ENCODE data around the gene MT1E. TPM values are rescaled to one million over a fixed set of nuclear protein-coding genes. Genes with fewer than 3 reads are reported as not detected.
A peak's percentile ranks its signal among the peaks of the same experiment; 100 is the strongest.

The MT1E gene
- total and polyA plus RNA-seq, 2 of the 13 experiments (the other 11 are each of a cell fraction or from before 2014, with no cell fraction given): 110 to 1,072 TPM

DNA sequence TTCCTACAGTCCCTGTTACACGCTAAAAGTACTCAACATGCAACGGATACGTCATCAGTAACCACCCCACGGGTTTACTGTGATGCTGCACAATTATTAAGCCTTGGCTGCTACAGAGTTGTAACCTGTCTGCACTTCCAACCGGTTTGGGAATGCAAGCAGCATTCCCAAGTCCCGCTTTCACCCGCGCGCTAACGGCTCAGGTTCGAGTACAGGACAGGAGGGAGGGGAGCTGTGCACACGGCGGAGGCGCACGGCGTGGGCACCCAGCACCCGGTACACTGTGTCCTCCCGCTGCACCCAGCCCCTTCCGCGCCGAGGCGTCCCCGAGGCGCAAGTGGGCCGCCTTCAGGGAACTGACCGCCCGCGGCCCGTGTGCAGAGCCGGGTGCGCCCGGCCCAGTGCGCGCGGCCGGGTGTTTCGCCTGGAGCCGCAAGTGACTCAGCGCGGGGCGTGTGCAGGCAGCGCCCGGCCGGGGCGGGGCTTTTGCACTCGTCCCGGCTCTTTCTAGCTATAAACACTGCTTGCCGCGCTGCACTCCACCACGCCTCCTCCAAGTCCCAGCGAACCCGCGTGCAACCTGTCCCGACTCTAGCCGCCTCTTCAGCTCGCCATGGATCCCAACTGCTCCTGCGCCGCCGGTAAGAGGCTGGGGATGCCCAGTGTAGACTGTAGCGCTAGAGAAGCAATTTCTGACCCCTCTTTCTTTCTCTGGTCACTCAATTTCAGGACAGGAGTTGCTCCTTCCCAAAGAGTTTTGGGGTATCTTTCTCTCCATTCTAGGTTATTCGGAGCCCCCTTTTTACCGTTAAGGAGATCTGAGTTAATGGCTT lies 17.3 kb upstream of the MT1E start, which contains the start of gene MT2A (continued):
- peak; percentile 70; the same call in 1 of the 2 replicates for TF ChIP-seq NCOA1 (CRISPR knock-in tag; IDR thresholded peaks at IDR 0.05)
- TF ChIP-seq, protein P1, sequence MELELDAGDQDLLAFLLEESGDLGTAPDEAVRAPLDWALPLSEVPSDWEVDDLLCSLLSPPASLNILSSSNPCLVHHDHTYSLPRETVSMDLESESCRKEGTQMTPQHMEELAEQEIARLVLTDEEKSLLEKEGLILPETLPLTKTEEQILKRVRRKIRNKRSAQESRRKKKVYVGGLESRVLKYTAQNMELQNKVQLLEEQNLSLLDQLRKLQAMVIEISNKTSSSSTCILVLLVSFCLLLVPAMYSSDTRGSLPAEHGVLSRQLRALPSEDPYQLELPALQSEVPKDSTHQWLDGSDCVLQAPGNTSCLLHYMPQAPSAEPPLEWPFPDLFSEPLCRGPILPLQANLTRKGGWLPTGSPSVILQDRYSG (CRISPR knock-in tag; IDR thresholded peaks at IDR 0.05): peak; percentile 82
- TF ChIP-seq HOXD1 (CRISPR knock-in tag; IDR thresholded peaks at IDR 0.05): no peak
- no peak for TF ChIP-seq NFE2 (CRISPR knock-in tag; IDR thresholded peaks at IDR 0.05)
- no peak for TF ChIP-seq ZNF460 (CRISPR knock-in tag; IDR thresholded peaks at IDR 0.05; ENCODE audit: borderline replicate concordance)
- no peak for TF ChIP-seq ZNF792 (CRISPR knock-in tag; IDR thresholded peaks at IDR 0.05)
- TF ChIP-seq PRPF4 (IDR thresholded peaks at IDR 0.05; ENCODE audit: low read depth, low read length, poor library complexity, severe bottlenecking): no peak
- TF ChIP-seq, protein P2, sequence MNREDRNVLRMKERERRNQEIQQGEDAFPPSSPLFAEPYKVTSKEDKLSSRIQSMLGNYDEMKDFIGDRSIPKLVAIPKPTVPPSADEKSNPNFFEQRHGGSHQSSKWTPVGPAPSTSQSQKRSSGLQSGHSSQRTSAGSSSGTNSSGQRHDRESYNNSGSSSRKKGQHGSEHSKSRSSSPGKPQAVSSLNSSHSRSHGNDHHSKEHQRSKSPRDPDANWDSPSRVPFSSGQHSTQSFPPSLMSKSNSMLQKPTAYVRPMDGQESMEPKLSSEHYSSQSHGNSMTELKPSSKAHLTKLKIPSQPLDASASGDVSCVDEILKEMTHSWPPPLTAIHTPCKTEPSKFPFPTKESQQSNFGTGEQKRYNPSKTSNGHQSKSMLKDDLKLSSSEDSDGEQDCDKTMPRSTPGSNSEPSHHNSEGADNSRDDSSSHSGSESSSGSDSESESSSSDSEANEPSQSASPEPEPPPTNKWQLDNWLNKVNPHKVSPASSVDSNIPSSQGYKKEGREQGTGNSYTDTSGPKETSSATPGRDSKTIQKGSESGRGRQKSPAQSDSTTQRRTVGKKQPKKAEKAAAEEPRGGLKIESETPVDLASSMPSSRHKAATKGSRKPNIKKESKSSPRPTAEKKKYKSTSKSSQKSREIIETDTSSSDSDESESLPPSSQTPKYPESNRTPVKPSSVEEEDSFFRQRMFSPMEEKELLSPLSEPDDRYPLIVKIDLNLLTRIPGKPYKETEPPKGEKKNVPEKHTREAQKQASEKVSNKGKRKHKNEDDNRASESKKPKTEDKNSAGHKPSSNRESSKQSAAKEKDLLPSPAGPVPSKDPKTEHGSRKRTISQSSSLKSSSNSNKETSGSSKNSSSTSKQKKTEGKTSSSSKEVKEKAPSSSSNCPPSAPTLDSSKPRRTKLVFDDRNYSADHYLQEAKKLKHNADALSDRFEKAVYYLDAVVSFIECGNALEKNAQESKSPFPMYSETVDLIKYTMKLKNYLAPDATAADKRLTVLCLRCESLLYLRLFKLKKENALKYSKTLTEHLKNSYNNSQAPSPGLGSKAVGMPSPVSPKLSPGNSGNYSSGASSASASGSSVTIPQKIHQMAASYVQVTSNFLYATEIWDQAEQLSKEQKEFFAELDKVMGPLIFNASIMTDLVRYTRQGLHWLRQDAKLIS (CRISPR knock-in tag; IDR thresholded peaks at IDR 0.05): 0 out of 2 replicates have a peak, but pooled peaks have one; percentile 54
- TF ChIP-seq TEAD3 (CRISPR knock-in tag; optimal IDR thresholded peaks at IDR 0.05; ENCODE audit: borderline replicate concordance): no peak
- TF ChIP-seq ZNF777 (CRISPR knock-in tag; IDR thresholded peaks at IDR 0.05): peak; percentile 77; the same call in 1 of the 2 replicates
- no peak for TF ChIP-seq MYNN (CRISPR knock-in tag; IDR thresholded peaks at IDR 0.05; ENCODE audit: low read depth)
- TF ChIP-seq TSC22D2 (CRISPR knock-in tag; IDR thresholded peaks at IDR 0.05; ENCODE audit: borderline replicate concordance): no peak; the same call in 1 of the 2 replicates
- no peak for TF ChIP-seq MTA3 (CRISPR knock-in tag; IDR thresholded peaks at IDR 0.05)
- TF ChIP-seq ZFP36 (IDR thresholded peaks at IDR 0.05; ENCODE audit: borderline replicate concordance, low read depth, low read length, partially characterized antibody): no peak
- no peak for TF ChIP-seq ZNF652 (CRISPR knock-in tag; IDR thresholded peaks at IDR 0.05; ENCODE audit: borderline replicate concordance, low read depth)
- TF ChIP-seq ZNF260 (CRISPR knock-in tag; IDR thresholded peaks at IDR 0.05; ENCODE audit: borderline replicate concordance, low read depth): no peak
- TF ChIP-seq LCORL (IDR thresholded peaks at IDR 0.05): no peak
- TF ChIP-seq LCORL (CRISPR knock-in tag; IDR thresholded peaks at IDR 0.05): peak; percentile 75; the same call in 1 of the 2 replicates
- TF ChIP-seq ZBTB42 (CRISPR knock-in tag; IDR thresholded peaks at IDR 0.05): no peak; the same call in 1 of the 2 replicates

All from HepG2 (cell line).